A549 (cell line): ENCODE measurements around the gene FAR1. TPM values are rescaled to one million over a fixed set of nuclear protein-coding genes. Genes with fewer than 3 reads are reported as not detected.
A peak's percentile ranks its signal among the peaks of the same experiment; 100 is the strongest.

ENCODE experiments used
- ATAC-seq, 2 experiments: fragments of 200-7000 bp in 1 of 2; fragments of >200 bp in 1 of 2; cut with Nextera tagmentation in 1 of 2; cut with Tn5 transposase in 1 of 2; 3 replicates each; pipeline versions ENCODE4 v1.8.0 to v1.9.1; 2018 to 2020; ENCODE audit warnings: mild to moderate bottlenecking in 1 of 2, moderate library complexity in 1 of 2
- CTCF ChIA-PET: fragments of 300-600 bp; sonication (Branson Sonifier 250); formaldehyde crosslinking; extraction: SDS; loops from one replicate; lab custom pipeline; 2021; ENCODE audit warnings: antibody characterized with exemption, inconsistent platforms; lab: Yijun Ruan, JAX
- POLR2A ChIA-PET: fragments of 350-600 bp; formaldehyde crosslinking; extraction: SDS; loops from one replicate; lab custom pipeline; 2021; ENCODE audit warnings: antibody characterized with exemption, inconsistent platforms; lab: Yijun Ruan, JAX
- DNase-seq, 2 experiments: peaks; one replicate each; pipeline versions ENCODE4 v3.0.0 to v3.0.0-alpha.2; 2011 to 2016; ENCODE audit warnings: low read depth in 1 of 2, low spot score in 1 of 2
- FAIRE-seq: peaks from 2 replicates; lab custom pipeline; 2011; peaks lifted over from hg19 to GRCh38; lab: Jason Lieb, UNC
- H3K27ac ChIP-seq, 2 experiments: fragments of >200 bp; sonication (Bioruptor Twin); formaldehyde crosslinking; 3 replicates each; pipeline ENCODE4 v1.5.1; 2016 to 2017
- H3K4me1 ChIP-seq: fragments of >200 bp; sonication (Bioruptor Twin); formaldehyde crosslinking; 3 replicates; pipeline ENCODE4 v1.6.1; 2016
- H3K4me2 ChIP-seq: fragments of >200 bp; sonication (Bioruptor Twin); formaldehyde crosslinking; 3 replicates; pipeline ENCODE4 v1.6.1; 2016
- H3K4me3 ChIP-seq: fragments of >200 bp; sonication (Bioruptor Twin); formaldehyde crosslinking; 3 replicates; pipeline ENCODE4 v1.5.1; 2016
- H3K9me3 ChIP-seq: fragments of >200 bp; sonication (Bioruptor Twin); formaldehyde crosslinking; 3 replicates; pipeline ENCODE4 v1.6.1; 2016
- GATA3 ChIP-seq: IDR thresholded peaks from 2 replicates; pipeline ENCODE4 v1.6.1; 2012; ENCODE audit warnings: borderline replicate concordance
- HDAC2 ChIP-seq: fragments of 200-600 bp; sonication (generic); IDR thresholded peaks from 2 replicates; pipeline ENCODE4 v1.6.1; 2016
- HOXB5 ChIP-seq: fragments of 250-450 bp; sonication (Bioruptor Pico); IDR thresholded peaks from 2 replicates; pipeline ENCODE4 v1.5.0; 2020; ENCODE audit warnings: mild to moderate bottlenecking, moderate library complexity
- JUN ChIP-seq, 2 experiments: fragments of >200 bp; sonication (Bioruptor Twin); formaldehyde crosslinking; IDR thresholded peaks; 2 replicates in 1 of 2; 3 replicates in 1 of 2; pipeline ENCODE4 v1.6.1; 2016 to 2017
- KDM1A ChIP-seq: fragments of 200-600 bp; sonication (generic); IDR thresholded peaks from 2 replicates; pipeline ENCODE4 v1.6.1; 2016; ENCODE audit warnings: low read depth, mild to moderate bottlenecking
- KDM5A ChIP-seq: fragments of 200-600 bp; sonication (generic); IDR thresholded peaks from 2 replicates; pipeline ENCODE4 v1.6.1; 2016; ENCODE audit warnings: antibody characterized with exemption, mild to moderate bottlenecking
- MAZ ChIP-seq: fragments of 150-350 bp; IDR thresholded peaks from 2 replicates; pipeline ENCODE4 v1.6.1; 2014; ENCODE audit warnings: antibody characterized with exemption, low read depth, low read length, borderline replicate concordance
- MYC ChIP-seq: IDR thresholded peaks from 2 replicates; pipeline ENCODE4 v1.6.1; 2012; ENCODE audit warnings: mild to moderate bottlenecking, inconsistent platforms, low read length, improper control_type of control experiment, borderline replicate concordance
- PHF8 ChIP-seq: fragments of 200-600 bp; sonication (generic); IDR thresholded peaks from 2 replicates; pipeline ENCODE4 v1.6.1; 2016; ENCODE audit warnings: low read depth, mild to moderate bottlenecking, antibody characterized with exemption, moderate library complexity, borderline replicate concordance
- POLR2A ChIP-seq: IDR thresholded peaks from 2 replicates; pipeline ENCODE4 v1.6.1; 2012; ENCODE audit warnings: mild to moderate bottlenecking, low read length
- RAD21 ChIP-seq, 2 experiments: fragments of >200 bp in 1 of 2; sonication (Bioruptor Twin) in 1 of 2; formaldehyde crosslinking in 1 of 2; IDR thresholded peaks in 1 of 2; conservative IDR thresholded peaks in 1 of 2; 2 replicates in 1 of 2; 3 replicates in 1 of 2; pipeline ENCODE4 v1.6.1; 2012 to 2018; ENCODE audit warnings: inconsistent platforms in 1 of 2
- RARB ChIP-seq: fragments of 250-450 bp; sonication (Bioruptor Pico); IDR thresholded peaks from 2 replicates; pipeline ENCODE4 v1.8.0; 2021; ENCODE audit warnings: mild to moderate bottlenecking, moderate library complexity
- RCOR1 ChIP-seq: fragments of 150-350 bp; IDR thresholded peaks from 2 replicates; pipeline ENCODE4 v1.6.1; 2014; ENCODE audit warnings: antibody characterized with exemption, low read length, low read depth
- RFX5 ChIP-seq: fragments of 450-650 bp; IDR thresholded peaks from 2 replicates; pipeline ENCODE4 v1.7.1; 2014; ENCODE audit warnings: antibody characterized with exemption, mild to moderate bottlenecking, moderate library complexity
- RNF2 ChIP-seq: fragments of 200-600 bp; sonication (generic); IDR thresholded peaks from 2 replicates; pipeline ENCODE4 v1.6.1; 2016; ENCODE audit warnings: low read depth, mild to moderate bottlenecking, antibody characterized with exemption, moderate library complexity, borderline replicate concordance
- SMC3 ChIP-seq: fragments of >200 bp; sonication (Bioruptor Twin); formaldehyde crosslinking; IDR thresholded peaks from 3 replicates; pipeline ENCODE4 v1.6.1; 2018; ENCODE audit warnings: inconsistent platforms
- ZSCAN20 ChIP-seq: fragments of 250-450 bp; sonication (Bioruptor Pico); IDR thresholded peaks from 2 replicates; pipeline ENCODE4 v1.8.0; 2022; ENCODE audit warnings: mild to moderate bottlenecking, moderate library complexity
- WGBS: methylation state at CpG from one replicate; pipeline ENCODE4 v1.1.6; 2017; ENCODE audit errors: missing lambda C conversion rate; 5-methylcytosine and 5-hydroxymethylcytosine counted together
- polyA minus RNA-seq: library from RNA; depleted of rRNA, polyadenylated mRNA; stranded (reverse); fragments of >200 nt; gene quantifications from 2 replicates; pipeline ENCODE4 v1.2.3, GENCODE V29; 2011; rRNA and poly(A)+ RNA removed
- polyA plus RNA-seq, 4 experiments: library from polyadenylated mRNA; depleted of rRNA in 3 of 4; stranded (reverse); fragments of >200 nt; fragmentation: RNase III in 1 of 4; extraction: RNeasy Plus Mini Kit Qiagen cat#74134 plus additional on column Dnase treatment in 1 of 4; gene quantifications; 2 replicates in 3 of 4; 3 replicates in 1 of 4; pipeline ENCODE4 v1.2.3, GENCODE V29; 2011 to 2017
- TF ChIP-seq, protein P1 (sequence below): IDR thresholded peaks from 2 replicates; pipeline ENCODE4 v1.6.1; 2012
- TF ChIP-seq, protein P2 (sequence below): fragments of >200 bp; sonication (Bioruptor Twin); formaldehyde crosslinking; IDR thresholded peaks from 3 replicates; pipeline ENCODE4 v1.6.1; 2016
- TF ChIP-seq, protein P3 (sequence below): IDR thresholded peaks from 2 replicates; pipeline ENCODE4 v1.6.1; 2012; ENCODE audit warnings: low read depth, borderline replicate concordance
- TF ChIP-seq, protein P4 (sequence below): IDR thresholded peaks from 2 replicates; pipeline ENCODE4 v1.6.1; 2012
- TF ChIP-seq, protein P5 (sequence below): fragments of >200 bp; sonication (Bioruptor Twin); formaldehyde crosslinking; IDR thresholded peaks from 3 replicates; pipeline ENCODE4 v1.5.1; 2016
- TF ChIP-seq, protein P6 (sequence below): fragments of 200-600 bp; sonication (generic); IDR thresholded peaks from 2 replicates; pipeline ENCODE4 v1.6.1; 2016; ENCODE audit warnings: antibody characterized with exemption, mild to moderate bottlenecking, moderate library complexity

The FAR1 gene, protein sequence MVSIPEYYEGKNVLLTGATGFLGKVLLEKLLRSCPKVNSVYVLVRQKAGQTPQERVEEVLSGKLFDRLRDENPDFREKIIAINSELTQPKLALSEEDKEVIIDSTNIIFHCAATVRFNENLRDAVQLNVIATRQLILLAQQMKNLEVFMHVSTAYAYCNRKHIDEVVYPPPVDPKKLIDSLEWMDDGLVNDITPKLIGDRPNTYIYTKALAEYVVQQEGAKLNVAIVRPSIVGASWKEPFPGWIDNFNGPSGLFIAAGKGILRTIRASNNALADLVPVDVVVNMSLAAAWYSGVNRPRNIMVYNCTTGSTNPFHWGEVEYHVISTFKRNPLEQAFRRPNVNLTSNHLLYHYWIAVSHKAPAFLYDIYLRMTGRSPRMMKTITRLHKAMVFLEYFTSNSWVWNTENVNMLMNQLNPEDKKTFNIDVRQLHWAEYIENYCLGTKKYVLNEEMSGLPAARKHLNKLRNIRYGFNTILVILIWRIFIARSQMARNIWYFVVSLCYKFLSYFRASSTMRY
- polyA plus RNA-seq (2011; rRNA removed) = 111 and 119 TPM in 2 replicates
- polyA plus RNA-seq (2012; cell fraction: cytosol; rRNA removed) = 33.2 and 34.9 TPM in 2 replicates
- 16.0 and 18.1 TPM in 2 replicates for polyA plus RNA-seq (2012; cell fraction: nucleus; rRNA removed)
- polyA plus RNA-seq (2017; fragmentation: RNase III; extraction: RNeasy Plus Mini Kit Qiagen cat#74134 plus additional on column Dnase treatment) = 41.8 to 44.3 TPM (median 42.2 TPM) in 3 replicates
- polyA minus RNA-seq = 50.3 and 51.3 TPM in 2 replicates

DNA sequence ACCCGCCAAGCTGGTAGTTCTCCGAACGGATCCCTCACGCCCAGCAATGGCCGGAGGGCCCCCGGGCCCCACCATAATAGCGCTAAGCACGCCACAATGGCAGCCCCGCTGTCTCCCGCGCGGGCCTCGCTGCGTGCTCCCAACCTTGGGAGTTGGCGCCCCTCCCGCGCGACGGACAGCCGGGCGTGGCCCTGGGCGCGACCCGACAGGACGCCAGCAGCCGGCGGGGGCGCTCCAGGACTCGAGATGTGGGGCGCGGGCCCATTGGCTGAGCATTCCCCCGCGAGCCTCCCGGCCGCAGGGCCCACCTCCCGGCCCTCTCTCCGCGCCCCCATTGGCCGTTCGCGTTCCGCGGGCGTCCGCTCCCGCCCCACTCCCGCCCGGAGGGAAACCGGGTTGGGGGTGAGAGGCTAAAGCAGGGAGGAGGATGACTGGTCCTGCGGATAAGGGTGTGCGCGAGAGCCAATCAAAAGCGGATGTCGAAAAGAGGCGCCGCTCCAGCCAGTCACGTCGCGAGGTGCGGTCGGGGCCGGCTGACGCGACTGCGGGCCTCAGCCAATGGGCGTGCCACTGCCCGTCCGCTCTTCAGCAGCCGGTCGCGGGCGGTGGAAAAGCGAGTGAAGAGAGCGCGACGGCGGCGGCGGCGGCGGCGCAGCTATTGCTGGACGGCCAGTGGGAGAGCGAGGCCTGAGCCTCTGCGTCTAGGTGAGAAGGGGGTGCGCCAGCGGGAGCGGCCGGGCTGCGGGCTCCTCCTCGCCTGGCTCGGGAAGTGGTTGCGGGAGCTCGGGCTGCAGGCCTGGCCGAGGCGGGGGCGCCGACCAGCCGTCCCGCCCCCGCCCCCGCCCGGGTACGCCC is at the start of gene FAR1:
FAR1 (plus strand) TSS at position 567 of the 855 bp plus-strand sequence. CDS start 26,098 bp downstream, outside the sequence.
- Histone ChIP-seq H3K4me2 (peak within 1 kb of the TSS; percentile 93), H3K9me3 (no peaks in the 10 kb centered on the region), H3K27ac (peak within 1 kb of the TSS; percentile 90 to 96), H3K4me3 (peak within 1 kb of the TSS; percentile 98), H3K4me1 (peaks cover 25% of the 10 kb centered on the region; the same call in 2 of the 3 replicates)
- TF ChIP-seq HDAC2 (0 out of 2 replicates have a peak, but pooled peaks have one; percentile 20), SMC3 (no peak), KDM1A (no peak), POLR2A (peak; percentile 88), HOXB5 (0 out of 2 replicates have a peak, but pooled peaks have one; percentile 29), RNF2 (peak; percentile 1; the same call in 1 of the 2 replicates), JUN (IDR thresholded peaks at IDR 0.05) (peak in 1 of 2 experiments; percentile 39; a peak in 2 of 5 replicates), PHF8 (peak; percentile 93; the same call in 1 of the 2 replicates), ZSCAN20 (CRISPR knock-in tag) (no peak), RCOR1 (no peak), RARB (no peak), MAZ (peak; percentile 89; the same call in 1 of the 2 replicates), KDM5A (peak; percentile 57; the same call in 1 of the 2 replicates), RAD21 (conservative IDR thresholded peaks at IDR 0.05 in 1 of 2, IDR thresholded peaks at IDR 0.05 in 1 of 2) (peak in 1 of 2 experiments; percentile 31; a peak in 2 of 5 replicates), GATA3 (0 out of 2 replicates have a peak, but pooled peaks have one; percentile 16), RFX5 (peak; percentile 91), MYC (peak; percentile 71)
- TF ChIP-seq, protein P1, sequence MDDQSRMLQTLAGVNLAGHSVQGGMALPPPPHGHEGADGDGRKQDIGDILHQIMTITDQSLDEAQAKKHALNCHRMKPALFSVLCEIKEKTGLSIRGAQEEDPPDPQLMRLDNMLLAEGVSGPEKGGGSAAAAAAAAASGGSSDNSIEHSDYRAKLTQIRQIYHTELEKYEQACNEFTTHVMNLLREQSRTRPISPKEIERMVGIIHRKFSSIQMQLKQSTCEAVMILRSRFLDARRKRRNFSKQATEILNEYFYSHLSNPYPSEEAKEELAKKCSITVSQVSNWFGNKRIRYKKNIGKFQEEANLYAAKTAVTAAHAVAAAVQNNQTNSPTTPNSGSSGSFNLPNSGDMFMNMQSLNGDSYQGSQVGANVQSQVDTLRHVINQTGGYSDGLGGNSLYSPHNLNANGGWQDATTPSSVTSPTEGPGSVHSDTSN = peak; percentile 52; the same call in 1 of the 2 replicates
- TF ChIP-seq, protein P2, sequence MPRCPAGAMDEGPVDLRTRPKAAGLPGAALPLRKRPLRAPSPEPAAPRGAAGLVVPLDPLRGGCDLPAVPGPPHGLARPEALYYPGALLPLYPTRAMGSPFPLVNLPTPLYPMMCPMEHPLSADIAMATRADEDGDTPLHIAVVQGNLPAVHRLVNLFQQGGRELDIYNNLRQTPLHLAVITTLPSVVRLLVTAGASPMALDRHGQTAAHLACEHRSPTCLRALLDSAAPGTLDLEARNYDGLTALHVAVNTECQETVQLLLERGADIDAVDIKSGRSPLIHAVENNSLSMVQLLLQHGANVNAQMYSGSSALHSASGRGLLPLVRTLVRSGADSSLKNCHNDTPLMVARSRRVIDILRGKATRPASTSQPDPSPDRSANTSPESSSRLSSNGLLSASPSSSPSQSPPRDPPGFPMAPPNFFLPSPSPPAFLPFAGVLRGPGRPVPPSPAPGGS = peak; percentile 85; the same call in 2 of the 3 replicates
- TF ChIP-seq, protein P3, sequence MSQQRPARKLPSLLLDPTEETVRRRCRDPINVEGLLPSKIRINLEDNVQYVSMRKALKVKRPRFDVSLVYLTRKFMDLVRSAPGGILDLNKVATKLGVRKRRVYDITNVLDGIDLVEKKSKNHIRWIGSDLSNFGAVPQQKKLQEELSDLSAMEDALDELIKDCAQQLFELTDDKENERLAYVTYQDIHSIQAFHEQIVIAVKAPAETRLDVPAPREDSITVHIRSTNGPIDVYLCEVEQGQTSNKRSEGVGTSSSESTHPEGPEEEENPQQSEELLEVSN = peak; percentile 93
- TF ChIP-seq, protein P4, sequence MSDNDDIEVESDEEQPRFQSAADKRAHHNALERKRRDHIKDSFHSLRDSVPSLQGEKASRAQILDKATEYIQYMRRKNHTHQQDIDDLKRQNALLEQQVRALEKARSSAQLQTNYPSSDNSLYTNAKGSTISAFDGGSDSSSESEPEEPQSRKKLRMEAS = peak; percentile 95
- TF ChIP-seq, protein P5, sequence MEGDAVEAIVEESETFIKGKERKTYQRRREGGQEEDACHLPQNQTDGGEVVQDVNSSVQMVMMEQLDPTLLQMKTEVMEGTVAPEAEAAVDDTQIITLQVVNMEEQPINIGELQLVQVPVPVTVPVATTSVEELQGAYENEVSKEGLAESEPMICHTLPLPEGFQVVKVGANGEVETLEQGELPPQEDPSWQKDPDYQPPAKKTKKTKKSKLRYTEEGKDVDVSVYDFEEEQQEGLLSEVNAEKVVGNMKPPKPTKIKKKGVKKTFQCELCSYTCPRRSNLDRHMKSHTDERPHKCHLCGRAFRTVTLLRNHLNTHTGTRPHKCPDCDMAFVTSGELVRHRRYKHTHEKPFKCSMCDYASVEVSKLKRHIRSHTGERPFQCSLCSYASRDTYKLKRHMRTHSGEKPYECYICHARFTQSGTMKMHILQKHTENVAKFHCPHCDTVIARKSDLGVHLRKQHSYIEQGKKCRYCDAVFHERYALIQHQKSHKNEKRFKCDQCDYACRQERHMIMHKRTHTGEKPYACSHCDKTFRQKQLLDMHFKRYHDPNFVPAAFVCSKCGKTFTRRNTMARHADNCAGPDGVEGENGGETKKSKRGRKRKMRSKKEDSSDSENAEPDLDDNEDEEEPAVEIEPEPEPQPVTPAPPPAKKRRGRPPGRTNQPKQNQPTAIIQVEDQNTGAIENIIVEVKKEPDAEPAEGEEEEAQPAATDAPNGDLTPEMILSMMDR = peak; percentile 54
- TF ChIP-seq, protein P6, sequence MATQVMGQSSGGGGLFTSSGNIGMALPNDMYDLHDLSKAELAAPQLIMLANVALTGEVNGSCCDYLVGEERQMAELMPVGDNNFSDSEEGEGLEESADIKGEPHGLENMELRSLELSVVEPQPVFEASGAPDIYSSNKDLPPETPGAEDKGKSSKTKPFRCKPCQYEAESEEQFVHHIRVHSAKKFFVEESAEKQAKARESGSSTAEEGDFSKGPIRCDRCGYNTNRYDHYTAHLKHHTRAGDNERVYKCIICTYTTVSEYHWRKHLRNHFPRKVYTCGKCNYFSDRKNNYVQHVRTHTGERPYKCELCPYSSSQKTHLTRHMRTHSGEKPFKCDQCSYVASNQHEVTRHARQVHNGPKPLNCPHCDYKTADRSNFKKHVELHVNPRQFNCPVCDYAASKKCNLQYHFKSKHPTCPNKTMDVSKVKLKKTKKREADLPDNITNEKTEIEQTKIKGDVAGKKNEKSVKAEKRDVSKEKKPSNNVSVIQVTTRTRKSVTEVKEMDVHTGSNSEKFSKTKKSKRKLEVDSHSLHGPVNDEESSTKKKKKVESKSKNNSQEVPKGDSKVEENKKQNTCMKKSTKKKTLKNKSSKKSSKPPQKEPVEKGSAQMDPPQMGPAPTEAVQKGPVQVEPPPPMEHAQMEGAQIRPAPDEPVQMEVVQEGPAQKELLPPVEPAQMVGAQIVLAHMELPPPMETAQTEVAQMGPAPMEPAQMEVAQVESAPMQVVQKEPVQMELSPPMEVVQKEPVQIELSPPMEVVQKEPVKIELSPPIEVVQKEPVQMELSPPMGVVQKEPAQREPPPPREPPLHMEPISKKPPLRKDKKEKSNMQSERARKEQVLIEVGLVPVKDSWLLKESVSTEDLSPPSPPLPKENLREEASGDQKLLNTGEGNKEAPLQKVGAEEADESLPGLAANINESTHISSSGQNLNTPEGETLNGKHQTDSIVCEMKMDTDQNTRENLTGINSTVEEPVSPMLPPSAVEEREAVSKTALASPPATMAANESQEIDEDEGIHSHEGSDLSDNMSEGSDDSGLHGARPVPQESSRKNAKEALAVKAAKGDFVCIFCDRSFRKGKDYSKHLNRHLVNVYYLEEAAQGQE = peak; percentile 47
- ATAC-seq (peak; percentile 95), DNase-seq (peak; percentile 97 to 98), FAIRE-seq (no peak)
- ChIA-PET POLR2A (no interaction called here), CTCF (interaction anchor here (0.8 to 1.8 kb wide), 7 partner anchors 9 to 181 kb away, joined by 3 to 6 read pairs (median 4); no protein-coding TSS in a partner anchor)
- 4% methylated on average over 49 of the region's 104 CpGs for WGBS
